ENCODE data around the gene C4orf33.

Gene C4orf33

GRCh38 chr4:129148892-129149291 is 52.9 kb downstream of the C4orf33 start:
- H3K4me1 ChIP-seq, result no peaks in the 10 kb centered on the region
- H3K36me3 ChIP-seq, result no peaks in the 10 kb centered on the region
- H3K4me2 ChIP-seq, result no peak overlapping the region
- no peaks in the 10 kb centered on the region for H3K9me3 ChIP-seq
- H4K20me1 ChIP-seq, result no peaks in the 10 kb centered on the region
- no peak overlapping the region for H3K27ac ChIP-seq
- H3K4me3 ChIP-seq, result no peak overlapping the region
- no peak for TF ChIP-seq Cebpa-rat (IDR thresholded peaks at IDR 0.05)
- no peaks in the 10 kb centered on the region for H3K27me3 ChIP-seq
- H3K9ac ChIP-seq, result no peak overlapping the region

- Histone ChIP-seq H3K27ac (no peak overlapping the region), H4K20me1 (no peaks in the 10 kb centered on the region), H3K4me3 (no peak overlapping the region), H3K9ac (no peak overlapping the region), H3K4me2 (no peak overlapping the region), H3K4me1 (no peaks in the 10 kb centered on the region), H3K27me3 (no peaks in the 10 kb centered on the region), H3K36me3 (no peaks in the 10 kb centered on the region), H3K9me3 (no peaks in the 10 kb centered on the region)
- no peak for TF ChIP-seq Cebpa-rat (IDR thresholded peaks at IDR 0.05)
Observed at GRCh38 chr4:129149906-129150305, 54.0 kb downstream of the C4orf33 start.

GRCh38 chr4:129152350-129152749 is 56.4 kb downstream of the C4orf33 start:
- Histone ChIP-seq H3K4me2 (no peak overlapping the region), H3K27me3 (no peaks in the 10 kb centered on the region), H3K27ac (no peak overlapping the region), H3K9ac (no peak overlapping the region), H3K36me3 (no peaks in the 10 kb centered on the region), H3K9me3 (no peaks in the 10 kb centered on the region), H4K20me1 (no peaks in the 10 kb centered on the region), H3K4me3 (no peak overlapping the region), H3K4me1 (no peaks in the 10 kb centered on the region)
- TF ChIP-seq Cebpa-rat (IDR thresholded peaks at IDR 0.05), result no peak

- Histone ChIP-seq H3K36me3 (no peaks in the 10 kb centered on the region), H3K4me2 (no peak overlapping the region)
- no peak for TF ChIP-seq Cebpa-rat (IDR thresholded peaks at IDR 0.05)
Observed at GRCh38 chr4:129153700-129154099, 57.7 kb downstream of the C4orf33 start.

GRCh38 chr4:129162450-129162849 is 66.5 kb downstream of the C4orf33 start:
- no peak overlapping the region for H3K4me3 ChIP-seq
- no peaks in the 10 kb centered on the region for H3K9me3 ChIP-seq
- H3K9ac ChIP-seq, result no peak overlapping the region
- no peak overlapping the region for H3K4me2 ChIP-seq
- no peaks in the 10 kb centered on the region for H3K27me3 ChIP-seq
- no peak overlapping the region for H3K27ac ChIP-seq
- no peaks in the 10 kb centered on the region for H3K4me1 ChIP-seq
- TF ChIP-seq Cebpa-rat (IDR thresholded peaks at IDR 0.05), result no peak
- no peaks in the 10 kb centered on the region for H4K20me1 ChIP-seq
- no peaks in the 10 kb centered on the region for H3K36me3 ChIP-seq

More at GRCh38 chr4:129153700-129154099, 57.7 kb downstream of the C4orf33 start:
- Histone ChIP-seq H3K27me3 (no peaks in the 10 kb centered on the region), H3K4me1 (no peaks in the 10 kb centered on the region), H3K9ac (no peak overlapping the region), H4K20me1 (no peaks in the 10 kb centered on the region), H3K27ac (no peak overlapping the region), H3K9me3 (no peaks in the 10 kb centered on the region), H3K4me3 (no peak overlapping the region)

GRCh38 chr4:129163427-129163826 is 67.5 kb downstream of the C4orf33 start:
- Histone ChIP-seq H3K9me3 (no peaks in the 10 kb centered on the region), H3K27me3 (no peaks in the 10 kb centered on the region), H4K20me1 (no peaks in the 10 kb centered on the region), H3K4me3 (no peak overlapping the region), H3K9ac (no peak overlapping the region), H3K36me3 (no peaks in the 10 kb centered on the region), H3K4me2 (no peak overlapping the region), H3K27ac (no peak overlapping the region), H3K4me1 (no peaks in the 10 kb centered on the region)
- TF ChIP-seq Cebpa-rat (IDR thresholded peaks at IDR 0.05), result no peak

- H3K4me1 ChIP-seq, result no peaks in the 10 kb centered on the region
- H3K4me2 ChIP-seq, result no peak overlapping the region
- no peaks in the 10 kb centered on the region for H3K36me3 ChIP-seq
- H3K27ac ChIP-seq, result no peak overlapping the region
- H3K9me3 ChIP-seq, result no peaks in the 10 kb centered on the region
- H3K4me3 ChIP-seq, result no peak overlapping the region
- no peak overlapping the region for H3K9ac ChIP-seq
- H4K20me1 ChIP-seq, result no peaks in the 10 kb centered on the region
- no peak for TF ChIP-seq Cebpa-rat (IDR thresholded peaks at IDR 0.05)
- H3K27me3 ChIP-seq, result no peaks in the 10 kb centered on the region
Observed at GRCh38 chr4:129164243-129164642, 68.3 kb downstream of the C4orf33 start.
